ENCODE results near the gene MCF2L.

- TF ChIP-seq CTCF (IDR thresholded peaks at IDR 0.05) (no peak), POLR2A (IDR thresholded peaks at IDR 0.05) (no peak)
Measured at GRCh38 chr13:113057084-113057483, 88.1 kb downstream of the MCF2L start.
